Ovary (tissue), 9 donors: ENCODE data around the gene CAMTA1. TPM values are rescaled to one million over a fixed set of nuclear protein-coding genes. Genes with fewer than 3 reads are reported as not detected.

Experiments used
- DNase-seq, 5 donors: peaks; one replicate each; pipeline ENCODE4 v3.0.0-alpha.2; 2019 to 2020
- H3K27ac ChIP-seq, 2 donors: fragments of 200-600 bp; one replicate each; pipeline versions ENCODE4 v1.5.1 to v1.8.0; 2019 to 2022
- H3K27me3 ChIP-seq: fragments of 200-600 bp; one replicate; pipeline ENCODE4 v1.8.0; 2022
- H3K36me3 ChIP-seq: fragments of 200-600 bp; sonication (generic); one replicate; pipeline ENCODE4 v1.5.1; 2019
- H3K4me1 ChIP-seq: one replicate; pipeline ENCODE4 v1.8.1; 2013; ENCODE audit warnings: mild to moderate bottlenecking, moderate library complexity; ENCODE audit not compliant: insufficient read depth
- H3K4me3 ChIP-seq: fragments of 200-600 bp; sonication (generic); one replicate; pipeline ENCODE4 v1.5.1; 2017
- H3K9me3 ChIP-seq, 2 donors: fragments of 200-600 bp in 1 of 2; sonication (generic) in 1 of 2; one replicate each; pipeline versions ENCODE4 v1.5.1 to v1.8.1; 2013 to 2019; ENCODE audit warnings: mild to moderate bottlenecking in 1 of 2, moderate library complexity in 1 of 2
- EP300 ChIP-seq: sonication (generic); formaldehyde crosslinking; IDR thresholded peaks from one replicate; pipeline ENCODE4 v1.6.1; 2017; ENCODE audit warnings: antibody characterized with exemption
- POLR2A ChIP-seq: fragments of 450-650 bp; IDR thresholded peaks from one replicate; pipeline ENCODE4 v1.6.1; 2017; ENCODE audit warnings: antibody characterized with exemption, mild to moderate bottlenecking, moderate library complexity
- WGBS, 3 donors: extraction: QIAGEN DNeasy Blood & Tissue Kit in 1 of 3; methylation state at CpG; one replicate each; pipeline versions ENCODE4 v1.1.5 to v1.1.7; 2013 to 2017; 5-methylcytosine and 5-hydroxymethylcytosine counted together
- intact Hi-C, 4 donors: fragments of 100-400 bp; cut with DNase I; formaldehyde crosslinking; loops; one replicate each; pipeline versions ENCODE4 v1.11.0 to v1.15.1; 2022 to 2023
- polyA plus RNA-seq, 2 donors: library from polyadenylated mRNA; stranded (reverse); fragments of 200-250 nt in 1 of 2; fragments of 350-450 nt in 1 of 2; fragmentation: Illumina TruSeq in 1 of 2; extraction: RNeasy Lipid Tissue Mini Kit (QIAGEN cat#74804) in 1 of 2; gene quantifications; one replicate each; pipeline ENCODE4 v1.2.3, GENCODE V29; 2013 to 2014
- total RNA-seq, 7 donors: library from RNA; depleted of rRNA in 2 of 7; stranded (reverse); fragments of >200 nt in 2 of 7; fragmentation: NEBNext Ultra II Directional in 3 of 7; extraction: Animal tissue kit (Norgen Biotek cat#: 25700) in 3 of 7; gene quantifications; one replicate each; pipeline versions ENCODE4 v1.1.0 to v1.2.4, GENCODE V29; 2016 to 2023
- TF ChIP-seq, protein P1 (sequence below), 3 donors: fragments of 450-650 bp in 2 of 3; fragments of 200-600 bp in 1 of 3; IDR thresholded peaks; one replicate each; pipeline versions ENCODE4 v1.5.1 to v1.8.0; 2016 to 2022; ENCODE audit warnings: antibody characterized with exemption in 3 of 3, mild to moderate bottlenecking in 1 of 3
- donor health status: DM: no; HTN: no; CAD: no; lungs with moderate emphysema.
- donor health status: DM: no; HTN: no; CAD: no.
- donor health status: Bipolar disorder and iron deficiency.
- donor health status: DM: yes; HTN: yes; CAD: no.
- donor health status: DM: no; HTN: no; CAD: no.
- donor health status: DM: yes; HTN: yes; CAD: no.

The CAMTA1 gene
- total and polyA plus RNA-seq, 9 donors, result 51.1 to 150 (median 67.4) TPM

- Histone ChIP-seq H3K9me3 (no peaks in the 10 kb centered on the region), H3K36me3 (no peaks in the 10 kb centered on the region), H3K4me1 (no peaks in the 10 kb centered on the region), H3K27ac (no peak overlapping the region), H3K27me3 (no peaks in the 10 kb centered on the region), H3K4me3 (no peak overlapping the region)
- TF ChIP-seq, protein P1, sequence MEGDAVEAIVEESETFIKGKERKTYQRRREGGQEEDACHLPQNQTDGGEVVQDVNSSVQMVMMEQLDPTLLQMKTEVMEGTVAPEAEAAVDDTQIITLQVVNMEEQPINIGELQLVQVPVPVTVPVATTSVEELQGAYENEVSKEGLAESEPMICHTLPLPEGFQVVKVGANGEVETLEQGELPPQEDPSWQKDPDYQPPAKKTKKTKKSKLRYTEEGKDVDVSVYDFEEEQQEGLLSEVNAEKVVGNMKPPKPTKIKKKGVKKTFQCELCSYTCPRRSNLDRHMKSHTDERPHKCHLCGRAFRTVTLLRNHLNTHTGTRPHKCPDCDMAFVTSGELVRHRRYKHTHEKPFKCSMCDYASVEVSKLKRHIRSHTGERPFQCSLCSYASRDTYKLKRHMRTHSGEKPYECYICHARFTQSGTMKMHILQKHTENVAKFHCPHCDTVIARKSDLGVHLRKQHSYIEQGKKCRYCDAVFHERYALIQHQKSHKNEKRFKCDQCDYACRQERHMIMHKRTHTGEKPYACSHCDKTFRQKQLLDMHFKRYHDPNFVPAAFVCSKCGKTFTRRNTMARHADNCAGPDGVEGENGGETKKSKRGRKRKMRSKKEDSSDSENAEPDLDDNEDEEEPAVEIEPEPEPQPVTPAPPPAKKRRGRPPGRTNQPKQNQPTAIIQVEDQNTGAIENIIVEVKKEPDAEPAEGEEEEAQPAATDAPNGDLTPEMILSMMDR (IDR thresholded peaks at IDR 0.05), result no peak
- WGBS, 3 donors, result 76 to 81% (median 77%) methylated on average over 7 of the region's 7 CpGs
- DNase-seq, result no peak
- intact Hi-C loops, result loop anchor here in 1 of 4 donors (10.0 kb wide), 1 partner anchor 104 kb away; no protein-coding TSS in a partner anchor
These were observed 113.8 kb downstream of the CAMTA1 start for GRCh38 chr1:6898974-6899539.

DNA sequence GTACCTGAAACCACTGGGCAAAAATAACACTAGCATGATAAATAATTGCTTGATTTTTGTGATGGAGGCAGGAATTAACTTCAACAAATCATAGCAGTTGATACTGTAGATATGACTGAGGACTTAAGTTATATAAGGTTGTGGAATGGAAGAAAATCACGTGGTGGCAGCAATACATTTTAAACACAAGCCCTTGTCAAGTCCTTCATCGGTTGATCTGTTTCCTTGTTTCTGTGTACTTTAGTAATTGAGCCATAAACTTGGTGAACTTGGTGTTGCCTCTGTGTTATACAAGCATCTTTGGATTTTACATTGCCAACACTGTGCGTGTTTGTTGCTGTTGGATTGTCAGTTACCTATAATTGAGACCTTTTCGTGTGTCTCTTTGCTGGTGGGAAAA, 114.4 kb downstream of the CAMTA1 start:
- 81 to 84% (median 82%) methylated on average over 4 of the region's 4 CpGs for WGBS, 3 donors
- Histone ChIP-seq H3K27me3 (no peaks in the 10 kb centered on the region), H3K4me3 (no peak overlapping the region), H3K9me3 (no peaks in the 10 kb centered on the region), H3K4me1 (no peaks in the 10 kb centered on the region), H3K36me3 (no peaks in the 10 kb centered on the region), H3K27ac (no peak overlapping the region)
- DNase-seq, result no peak
- intact Hi-C loops, result loop anchor here in 1 of 4 donors (10.0 kb wide), 1 partner anchor 105 kb away; no protein-coding TSS in a partner anchor
- TF ChIP-seq POLR2A (no peak), EP300 (no peak)
- TF ChIP-seq, protein P1 (IDR thresholded peaks at IDR 0.05), result no peak

- no peak overlapping the region for H3K4me3 ChIP-seq
- H3K27me3 ChIP-seq, result no peaks in the 10 kb centered on the region
- intact Hi-C loops, result no loop called here
- no peaks in the 10 kb centered on the region for H3K36me3 ChIP-seq
- H3K4me1 ChIP-seq, result peaks cover 3% of the 10 kb centered on the region
- DNase-seq, result no peak
- H3K9me3 ChIP-seq, result no peaks in the 10 kb centered on the region
- H3K27ac ChIP-seq, result no peak overlapping the region
- WGBS, 3 donors, result 81 to 86% (median 84%) methylated on average over 2 of the region's 2 CpGs
- TF ChIP-seq, protein P1 (IDR thresholded peaks at IDR 0.05), result no peak
- TF ChIP-seq EP300 (no peak), POLR2A (no peak)
These were observed 116.9 kb downstream of the CAMTA1 start for GRCh38 chr1:6902153-6902552.

DNA sequence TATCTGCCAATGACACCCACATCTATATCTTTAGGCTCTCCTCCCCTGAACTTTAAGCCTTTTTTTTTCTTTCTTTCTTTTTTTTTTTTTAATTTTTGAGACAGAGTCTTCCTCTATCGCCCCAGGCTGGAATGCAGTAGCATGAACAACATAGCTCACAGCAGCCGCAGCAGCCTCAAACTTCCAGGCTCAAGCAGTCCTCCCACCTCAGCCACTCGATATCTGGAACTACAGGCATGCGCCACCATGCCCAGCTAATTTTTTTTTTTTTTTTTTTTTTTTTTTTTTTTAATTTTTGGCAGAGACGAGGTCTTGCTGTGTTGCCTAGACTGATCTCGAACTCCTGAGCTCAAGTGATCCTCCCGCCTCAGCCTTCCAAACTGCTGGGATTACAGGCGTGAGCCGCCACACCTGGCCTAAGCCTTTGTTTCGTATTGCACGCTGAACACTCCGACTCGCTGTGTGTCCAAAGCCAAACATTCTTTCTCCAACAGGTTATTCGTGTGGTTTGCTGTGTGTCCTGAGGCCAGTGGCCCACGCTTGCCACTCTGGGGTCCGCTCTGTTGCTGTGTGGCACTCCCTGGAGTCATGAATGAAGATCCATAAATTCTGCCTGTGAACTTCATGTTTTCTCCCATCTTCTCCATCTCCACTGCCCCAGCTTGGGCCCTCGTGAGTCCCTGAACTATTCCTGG, 119.4 kb downstream of the CAMTA1 start:
- no peak overlapping the region for H3K4me3 ChIP-seq
- TF ChIP-seq POLR2A (no peak), EP300 (no peak)
- TF ChIP-seq, protein P1 (IDR thresholded peaks at IDR 0.05), result no peak
- DNase-seq, result no peak
- H3K27me3 ChIP-seq, result no peaks in the 10 kb centered on the region
- intact Hi-C loops, result no loop called here
- no peaks in the 10 kb centered on the region for H3K36me3 ChIP-seq
- WGBS, 3 donors, result 61 to 69% (median 63%) methylated on average over 17 of the region's 17 CpGs
- peaks cover 11% of the 10 kb centered on the region for H3K4me1 ChIP-seq
- no peak overlapping the region for H3K27ac ChIP-seq
- H3K9me3 ChIP-seq, result no peaks in the 10 kb centered on the region
